HCT116 (cell line): ENCODE data around the gene STX1A. TPM values are rescaled to one million over a fixed set of nuclear protein-coding genes. Genes with fewer than 3 reads are reported as not detected.
A peak's percentile ranks its signal among the peaks of the same experiment; 100 is the strongest.

Experiments used
- ATAC-seq: fragments of 200-7000 bp; cut with Tn5 transposase; 2 replicates; pipeline ENCODE4 v1.9.1; 2020; ENCODE audit warnings: mild to moderate bottlenecking, moderate library complexity
- BruUV-seq: library from RNA; stranded (reverse); fragments of 400-500 nt; replicated peaks from 2 replicates; lab custom pipeline; 2021; lab: Mats Ljungman, UMichigan
- CTCF ChIA-PET: fragments of 300-600 bp; sonication (Branson Sonifier 250); formaldehyde crosslinking; loops from one replicate; lab custom pipeline; 2021; ENCODE audit warnings: antibody characterized with exemption; lab: Charles Lee
- POLR2A ChIA-PET: fragments of 300-600, 350-600 bp; sonication (Branson Sonifier 250); formaldehyde crosslinking; loops from one replicate; lab custom pipeline; 2021; ENCODE audit warnings: antibody characterized with exemption; lab: Charles Lee
- RAD21 ChIA-PET, 2 experiments: fragments of 300-600 bp; sonication (Branson Sonifier 250); formaldehyde crosslinking; loops; one replicate each; lab custom pipeline; 2023; ENCODE audit warnings: low total read pairs in 2 of 2; ENCODE audit not compliant: uncharacterized antibody in 2 of 2, unreplicated experiment in 2 of 2, low non-redundant PET in 1 of 2; lab: Charles Lee
- DNase-seq: peaks from one replicate; pipeline ENCODE4 v3.0.0-alpha.2; 2010; ENCODE audit warnings: low read depth, low spot score
- H2AFZ ChIP-seq: fragments of 200-600 bp; shearing (Covaris generic), sonication (generic); 2 replicates; pipeline ENCODE4 v1.6.1; 2017; ENCODE audit warnings: low read depth, mixed run types, mixed read lengths, antibody characterized with exemption, low read length; ENCODE audit not compliant: poor library complexity, severe bottlenecking
- H3K27ac ChIP-seq: 2 replicates; pipeline ENCODE4 v1.5.1; 2012; ENCODE audit warnings: low read depth, low read length
- H3K27me3 ChIP-seq: fragments of 200-600 bp; sonication (generic); 2 replicates; pipeline ENCODE4 v1.6.1; 2016; ENCODE audit warnings: mixed run types, low read length, mixed read lengths; ENCODE audit not compliant: insufficient read depth
- H3K36me3 ChIP-seq, 2 experiments: fragments of 200-500 bp in 1 of 2; fragments of 200-600 bp in 1 of 2; sonication (Bioruptor generic) in 1 of 2; sonication (generic) in 1 of 2; 2 replicates each; pipeline versions ENCODE4 v1.5.1 to v1.6.1; 2014 to 2016; ENCODE audit warnings: low read length in 2 of 2, inconsistent platforms in 1 of 2, mixed read lengths in 1 of 2, mixed run types in 1 of 2; ENCODE audit not compliant: insufficient read depth in 2 of 2, control insufficient read depth in 1 of 2
- H3K4me1 ChIP-seq, 2 experiments: fragments of 200-600 bp in 1 of 2; sonication (generic) in 1 of 2; 2 replicates each; pipeline versions ENCODE4 v1.5.1 to v1.6.1; 2012 to 2017; ENCODE audit warnings: low read length in 2 of 2, inconsistent platforms in 1 of 2, mild to moderate bottlenecking in 1 of 2, mixed read lengths in 1 of 2, mixed run types in 1 of 2, moderate library complexity in 1 of 2; ENCODE audit not compliant: insufficient read depth in 2 of 2, control insufficient read depth in 1 of 2
- H3K4me2 ChIP-seq: fragments of 200-600 bp; sonication (generic); 2 replicates; pipeline ENCODE4 v1.6.1; 2017; ENCODE audit warnings: mixed run types, low read length, mixed read lengths
- H3K4me3 ChIP-seq, 2 experiments: fragments of 200-600 bp in 1 of 2; sonication (generic) in 1 of 2; replicated peaks in 1 of 2; 2 replicates each; pipeline ENCODE4 v1.5.1; 2011 to 2016; ENCODE audit warnings: low read length in 2 of 2, control low read depth in 1 of 2, low read depth in 1 of 2, mild to moderate bottlenecking in 1 of 2, mixed read lengths in 1 of 2, mixed run types in 1 of 2
- H3K79me2 ChIP-seq: fragments of 200-600 bp; sonication (generic); 2 replicates; pipeline ENCODE4 v1.6.1; 2017; ENCODE audit warnings: mild to moderate bottlenecking, mixed run types, low read length, moderate library complexity, mixed read lengths; ENCODE audit not compliant: insufficient read depth
- H3K9ac ChIP-seq: fragments of 200-600 bp; sonication (generic); 2 replicates; pipeline ENCODE4 v1.6.1; 2016; ENCODE audit warnings: low read length, mixed read lengths
- H3K9me2 ChIP-seq: fragments of 200-600 bp; sonication (generic), shearing (Covaris generic); 2 replicates; pipeline ENCODE4 v1.6.1; 2017; ENCODE audit warnings: mixed run types, mild to moderate bottlenecking, moderate library complexity; ENCODE audit not compliant: insufficient read depth
- H3K9me3 ChIP-seq, 2 experiments: fragments of 200-500 bp in 1 of 2; fragments of 200-600 bp in 1 of 2; sonication (Bioruptor generic) in 1 of 2; sonication (generic) in 1 of 2; 2 replicates each; pipeline ENCODE4 v1.6.1; 2014 to 2017; ENCODE audit warnings: low read length in 2 of 2, mixed read lengths in 2 of 2, inconsistent platforms in 1 of 2, low read depth in 1 of 2, mild to moderate bottlenecking in 1 of 2, mixed run types in 1 of 2, moderate library complexity in 1 of 2; ENCODE audit not compliant: control insufficient read depth in 1 of 2, insufficient read depth in 1 of 2
- H4K20me1 ChIP-seq: fragments of 200-600 bp; sonication (generic), shearing (Covaris generic); 2 replicates; pipeline ENCODE4 v1.6.1; 2017; ENCODE audit warnings: mixed run types, mild to moderate bottlenecking, moderate library complexity; ENCODE audit not compliant: insufficient read depth
- ATF3 ChIP-seq: IDR thresholded peaks from 2 replicates; pipeline ENCODE4 v1.6.1; 2012
- CBX3 ChIP-seq: IDR thresholded peaks from 2 replicates; pipeline ENCODE4 v1.6.1; 2012; ENCODE audit warnings: low read depth
- CEBPB ChIP-seq: IDR thresholded peaks from 2 replicates; pipeline ENCODE4 v1.6.1; 2012; ENCODE audit warnings: low read depth
- EZH2 ChIP-seq: fragments of 200-600 bp; sonication (generic); IDR thresholded peaks from 2 replicates; pipeline ENCODE4 v1.6.1; 2017; ENCODE audit warnings: antibody characterized with exemption, mixed run types
- POLR2AphosphoS5 ChIP-seq: IDR thresholded peaks from 2 replicates; pipeline ENCODE4 v1.6.1; 2011; ENCODE audit warnings: mild to moderate bottlenecking, low read depth, low read length, moderate library complexity
- SRF ChIP-seq: IDR thresholded peaks from 2 replicates; pipeline ENCODE4 v1.6.1; 2012; ENCODE audit warnings: low read depth
- intact Hi-C: fragments of 100-400 bp; cut with micrococcal nuclease; formaldehyde crosslinking; loops from 2 replicates; pipeline ENCODE4 v1.10.0; 2022
- total RNA-seq: library from RNA; stranded (reverse); gene quantifications from one replicate; pipeline ENCODE4 v1.2.1, GENCODE V29; 2021; ENCODE audit not compliant: unreplicated experiment
- TF ChIP-seq, protein P1 (sequence below): IDR thresholded peaks from 2 replicates; pipeline ENCODE4 v1.6.1; 2011; ENCODE audit warnings: mild to moderate bottlenecking, low read length, moderate library complexity; ENCODE audit not compliant: insufficient replicate concordance; ENCODE audit errors: extremely low read depth
- TF ChIP-seq, protein P2 (sequence below), 3 experiments: fragments of 200-600 bp in 1 of 3; sonication (generic) in 1 of 3; IDR thresholded peaks in 2 of 3; conservative IDR thresholded peaks in 1 of 3; 2 replicates each; pipeline ENCODE4 v1.5.1; 2012 to 2017; ENCODE audit warnings: low read depth in 2 of 3, low read length in 2 of 3, antibody characterized with exemption in 1 of 3, borderline replicate concordance in 1 of 3, control low read depth in 1 of 3, mild to moderate bottlenecking in 1 of 3, mixed read lengths in 1 of 3, mixed run types in 1 of 3, moderate library complexity in 1 of 3; ENCODE audit not compliant: insufficient read depth in 1 of 3

The STX1A gene
- total RNA-seq, 1 experiment from 2014 or later, result 39.4 TPM

GRCh38 chr7:73740212-73740611 is 20.7 kb upstream of the STX1A start:
- H2AFZ ChIP-seq, result no peak overlapping the region
- TF ChIP-seq POLR2AphosphoS5 (0 out of 2 replicates have a peak, but pooled peaks have one; percentile 17), EZH2 (no peak), CEBPB (no peak)
- BruUV-seq, result no TSS peak
- peaks cover 8% of the 10 kb centered on the region; the same call in 1 of the 2 replicates for H4K20me1 ChIP-seq
- no peaks in the 10 kb centered on the region for H3K27me3 ChIP-seq
- peaks cover 7 to 22% of the 10 kb centered on the region in 2 experiments; a peak in 1 of 4 replicates for H3K36me3 ChIP-seq
- intact Hi-C loops, result loop anchor here (2.0 to 5.0 kb wide), 2 partner anchors 67 to 93 kb away; no protein-coding TSS in a partner anchor
- peaks cover 32% of the 10 kb centered on the region for H3K79me2 ChIP-seq
- no peak for DNase-seq
- ChIA-PET POLR2A (interaction anchor here (0.7 to 5.8 kb wide), 10 partner anchors 30 to 239 kb away, joined by 3 to 43 read pairs (median 6); partner anchors contain the start of genes CLDN3, CLDN4 and METTL27), CTCF (interaction anchor here (0.8 to 1.3 kb wide), 5 partner anchors 15 to 134 kb away, joined by 3 to 4 read pairs (median 3); no protein-coding TSS in a partner anchor), RAD21 (interaction anchor here in 1 of 2 experiments (1.0 kb wide), 1 partner anchor 102 kb away, joined by 3 read pairs; no protein-coding TSS in a partner anchor)
- H3K4me3 ChIP-seq, result no peak overlapping the region; a peak in 1 of 4 replicates
- H3K4me1 ChIP-seq, result peaks cover 53 to 85% of the 10 kb centered on the region in 2 experiments
- peak overlapping the region; percentile 95 for H3K4me2 ChIP-seq
- no peak for ATAC-seq
- peak overlapping the region; percentile 94 for H3K27ac ChIP-seq
- H3K9me2 ChIP-seq, result no peaks in the 10 kb centered on the region
- H3K9ac ChIP-seq, result peak overlapping the region; percentile 95
- H3K9me3 ChIP-seq, result no peaks in the 10 kb centered on the region

DNA sequence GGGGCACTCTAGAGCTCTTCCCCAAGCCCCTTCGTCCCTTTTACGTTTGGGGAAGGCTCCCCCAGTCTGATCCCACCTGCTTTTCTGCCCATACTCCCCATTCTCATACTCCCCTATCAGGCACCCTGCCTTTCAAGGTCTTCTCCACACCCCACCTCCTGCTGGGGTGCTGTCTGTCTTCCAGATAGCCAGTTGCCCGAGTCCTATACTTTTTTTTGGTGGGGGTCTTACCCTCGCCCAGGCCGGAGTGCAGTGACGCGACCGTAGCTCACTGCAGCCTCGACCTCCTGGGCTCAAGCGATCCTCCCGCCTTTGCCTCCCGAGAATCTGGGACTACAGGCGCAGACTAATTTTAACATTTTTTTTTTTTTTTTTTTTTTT is 19.9 kb upstream of the STX1A start:
- Histone ChIP-seq H3K36me3 (peaks cover 7 to 22% of the 10 kb centered on the region in 2 experiments; a peak in 1 of 4 replicates), H3K4me1 (peaks cover 57 to 89% of the 10 kb centered on the region in 2 experiments), H3K27me3 (no peaks in the 10 kb centered on the region), H3K27ac (peak overlapping the region; percentile 94), H3K4me2 (peak overlapping the region; percentile 95), H3K9me2 (no peaks in the 10 kb centered on the region), H3K9ac (peak overlapping the region; percentile 95), H3K4me3 (peak overlapping the region; percentile 81 to 91), H4K20me1 (peaks cover 8% of the 10 kb centered on the region; the same call in 1 of the 2 replicates), H3K9me3 (no peaks in the 10 kb centered on the region), H2AFZ (no peak overlapping the region), H3K79me2 (peaks cover 32% of the 10 kb centered on the region)
- TSS peak; percentile 83 for BruUV-seq
- intact Hi-C loops, result loop anchor here (10.0 kb wide), 1 partner anchor 415 kb away; the partner anchor contains the start of genes FKBP6 and TRIM50
- POLR2A ChIA-PET, result interaction anchor here (0.5 to 5.8 kb wide), 12 partner anchors 23 to 240 kb away, joined by 3 to 43 read pairs (median 6); partner anchors contain the start of genes CLDN4 and METTL27
- ATAC-seq (no peak), DNase-seq (no peak)
- TF ChIP-seq, protein P1, sequence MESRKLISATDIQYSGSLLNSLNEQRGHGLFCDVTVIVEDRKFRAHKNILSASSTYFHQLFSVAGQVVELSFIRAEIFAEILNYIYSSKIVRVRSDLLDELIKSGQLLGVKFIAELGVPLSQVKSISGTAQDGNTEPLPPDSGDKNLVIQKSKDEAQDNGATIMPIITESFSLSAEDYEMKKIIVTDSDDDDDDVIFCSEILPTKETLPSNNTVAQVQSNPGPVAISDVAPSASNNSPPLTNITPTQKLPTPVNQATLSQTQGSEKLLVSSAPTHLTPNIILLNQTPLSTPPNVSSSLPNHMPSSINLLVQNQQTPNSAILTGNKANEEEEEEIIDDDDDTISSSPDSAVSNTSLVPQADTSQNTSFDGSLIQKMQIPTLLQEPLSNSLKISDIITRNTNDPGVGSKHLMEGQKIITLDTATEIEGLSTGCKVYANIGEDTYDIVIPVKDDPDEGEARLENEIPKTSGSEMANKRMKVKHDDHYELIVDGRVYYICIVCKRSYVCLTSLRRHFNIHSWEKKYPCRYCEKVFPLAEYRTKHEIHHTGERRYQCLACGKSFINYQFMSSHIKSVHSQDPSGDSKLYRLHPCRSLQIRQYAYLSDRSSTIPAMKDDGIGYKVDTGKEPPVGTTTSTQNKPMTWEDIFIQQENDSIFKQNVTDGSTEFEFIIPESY, result no peak
- TF ChIP-seq ATF3 (no peak), CBX3 (no peak), SRF (no peak)
- TF ChIP-seq, protein P2, sequence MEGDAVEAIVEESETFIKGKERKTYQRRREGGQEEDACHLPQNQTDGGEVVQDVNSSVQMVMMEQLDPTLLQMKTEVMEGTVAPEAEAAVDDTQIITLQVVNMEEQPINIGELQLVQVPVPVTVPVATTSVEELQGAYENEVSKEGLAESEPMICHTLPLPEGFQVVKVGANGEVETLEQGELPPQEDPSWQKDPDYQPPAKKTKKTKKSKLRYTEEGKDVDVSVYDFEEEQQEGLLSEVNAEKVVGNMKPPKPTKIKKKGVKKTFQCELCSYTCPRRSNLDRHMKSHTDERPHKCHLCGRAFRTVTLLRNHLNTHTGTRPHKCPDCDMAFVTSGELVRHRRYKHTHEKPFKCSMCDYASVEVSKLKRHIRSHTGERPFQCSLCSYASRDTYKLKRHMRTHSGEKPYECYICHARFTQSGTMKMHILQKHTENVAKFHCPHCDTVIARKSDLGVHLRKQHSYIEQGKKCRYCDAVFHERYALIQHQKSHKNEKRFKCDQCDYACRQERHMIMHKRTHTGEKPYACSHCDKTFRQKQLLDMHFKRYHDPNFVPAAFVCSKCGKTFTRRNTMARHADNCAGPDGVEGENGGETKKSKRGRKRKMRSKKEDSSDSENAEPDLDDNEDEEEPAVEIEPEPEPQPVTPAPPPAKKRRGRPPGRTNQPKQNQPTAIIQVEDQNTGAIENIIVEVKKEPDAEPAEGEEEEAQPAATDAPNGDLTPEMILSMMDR (IDR thresholded peaks at IDR 0.05 in 2 of 3, conservative IDR thresholded peaks at IDR 0.05 in 1 of 3; ENCODE audit: borderline replicate concordance in 1 of 3, insufficient read depth in 1 of 3, low read depth in 2 of 3, low read length in 2 of 3), result no peak
- CTCF ChIA-PET, result interaction anchor here (1.3 to 1.9 kb wide), 3 partner anchors 110 to 132 kb away, joined by 3 to 5 read pairs (median 3); no protein-coding TSS in a partner anchor
- RAD21 ChIA-PET, result no interaction called here
